Stimulated activated CD8-positive, alpha-beta memory T cell treated with anti-CD3 and anti-CD28 coated beads, Interleukin-2, amount 100 ng/mL, for 1 hour (primary cell): ENCODE measurements around the gene BACH2.
"Not testable (repeated sequence)": the region's sequence is repeated elsewhere in the genome, so short reads cannot be mapped to it uniquely, and the experiment has no call there.

Source experiments
- DNase-seq, 2 donors: peaks; one replicate each; pipeline ENCODE4 v3.0.0-alpha.2; 2020; ENCODE audit warnings: low read depth in 2 of 2

The BACH2 gene

GRCh38 chr6:90301816-90302215 is 5.2 kb upstream of the BACH2 start:
- DNase-seq = no peak

GRCh38 chr6:90298459-90299053 is 1.9 kb upstream of the BACH2 start:
- no peak for DNase-seq

GRCh38 chr6:90297867-90298381 is 1.3 kb upstream of the BACH2 start:
- DNase-seq = no peak

DNA sequence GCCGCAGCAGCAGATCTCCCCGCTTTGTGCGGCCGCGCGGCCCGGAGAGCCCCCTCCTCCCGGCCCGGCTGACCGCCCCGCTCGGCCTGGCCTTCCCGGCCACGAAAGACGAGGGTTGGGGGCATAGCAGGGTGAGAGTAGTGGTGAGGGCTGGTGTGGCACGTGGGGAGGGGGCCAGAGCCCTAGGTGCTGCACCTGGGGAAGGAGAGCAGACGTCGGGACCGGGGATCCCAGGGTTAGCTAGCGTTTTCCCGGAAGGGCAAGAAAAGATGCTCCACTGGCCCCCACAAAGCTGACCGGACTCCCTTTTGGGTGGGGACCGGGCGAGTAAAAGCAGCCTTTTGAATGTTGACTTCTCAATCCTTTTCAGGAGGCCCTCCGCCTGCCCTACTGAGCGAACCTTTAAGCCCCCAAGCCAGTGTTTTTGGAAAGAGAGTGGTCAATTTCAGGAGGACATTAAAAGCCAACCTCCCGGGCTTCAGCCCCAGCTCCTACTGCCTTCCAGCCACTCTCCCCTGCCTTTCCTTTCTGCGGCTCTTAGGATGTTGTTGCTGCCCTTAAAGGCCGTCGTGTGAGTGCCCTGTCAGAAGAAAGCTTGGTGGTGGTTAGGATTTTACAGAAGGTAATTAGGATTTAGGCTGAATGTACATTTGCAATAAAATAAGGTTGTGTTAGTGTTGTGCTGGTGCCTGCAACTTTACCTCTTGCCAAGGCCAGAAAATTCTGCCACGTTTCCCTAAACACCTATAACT is 648 bp upstream of the BACH2 start:
- DNase-seq = no peak

DNA sequence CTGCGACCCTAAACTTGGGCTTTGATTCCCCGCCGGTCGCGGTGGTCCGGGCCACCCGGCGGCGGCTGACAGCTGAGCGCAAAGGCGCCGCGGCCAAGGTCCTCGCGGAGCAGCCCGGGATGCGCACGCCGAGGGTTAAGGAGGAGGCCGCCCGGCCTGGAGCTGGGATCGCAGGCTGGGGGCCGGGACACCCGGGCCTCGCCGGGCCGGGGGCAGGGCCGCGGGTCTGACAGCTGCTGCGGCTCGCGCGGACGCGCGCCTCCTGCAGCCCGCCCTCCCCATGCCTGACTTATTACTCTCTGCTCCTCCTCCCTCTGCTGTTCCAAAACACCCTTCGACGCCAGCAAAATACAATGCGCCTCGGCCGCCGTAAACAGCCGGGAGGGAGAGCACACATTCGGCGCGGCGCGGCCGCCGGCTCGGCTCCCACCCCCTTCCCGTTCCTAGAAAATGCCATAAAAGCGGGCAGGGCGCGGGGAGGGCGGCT is 746 bp downstream of the BACH2 start:
- DNase-seq = peak in 1 of 2 donors; percentile 56

DNA sequence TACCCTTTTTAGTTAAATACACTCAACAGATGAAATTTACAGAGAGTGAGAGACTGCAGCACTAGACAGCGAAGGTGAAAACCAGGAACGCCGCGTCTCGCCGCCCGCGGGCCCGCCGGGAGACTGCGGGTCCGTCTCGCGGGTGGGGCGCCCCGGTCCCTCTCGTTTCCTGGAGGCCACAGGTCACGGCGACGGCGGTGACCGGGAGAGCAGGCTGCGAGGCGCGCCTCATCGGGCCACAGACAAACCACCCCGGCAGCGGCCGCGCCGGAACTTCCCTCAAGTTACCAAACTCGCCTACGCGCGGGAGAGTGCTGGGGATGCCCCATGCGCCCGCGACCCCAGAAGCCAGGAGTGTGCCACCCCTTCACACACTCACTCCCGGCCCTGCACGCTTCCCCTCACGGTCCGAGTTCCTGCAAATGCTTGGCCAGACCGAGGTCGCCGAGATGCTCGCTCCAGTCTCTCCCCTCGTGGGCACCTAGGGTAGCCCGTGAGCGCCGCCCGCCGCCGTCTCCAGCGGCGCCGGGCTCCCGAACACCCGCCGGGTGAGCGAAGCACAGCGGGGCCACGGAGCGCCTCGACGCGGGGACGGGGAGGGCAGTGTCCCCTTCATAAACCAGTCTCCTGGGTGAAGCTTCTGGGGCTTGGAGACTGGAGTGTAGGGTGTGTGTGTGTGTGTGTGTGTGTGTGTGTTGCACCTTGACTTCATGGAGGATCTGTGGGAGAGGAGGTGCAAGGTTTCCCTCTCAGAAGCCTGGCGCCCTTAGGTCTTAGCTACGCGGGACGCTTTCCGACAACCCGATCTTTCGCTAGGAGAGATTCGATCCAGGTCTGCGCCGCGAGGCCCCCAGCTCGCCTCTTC is 1.4 kb downstream of the BACH2 start:
- DNase-seq = peak in 1 of 2 donors; percentile 64

DNA sequence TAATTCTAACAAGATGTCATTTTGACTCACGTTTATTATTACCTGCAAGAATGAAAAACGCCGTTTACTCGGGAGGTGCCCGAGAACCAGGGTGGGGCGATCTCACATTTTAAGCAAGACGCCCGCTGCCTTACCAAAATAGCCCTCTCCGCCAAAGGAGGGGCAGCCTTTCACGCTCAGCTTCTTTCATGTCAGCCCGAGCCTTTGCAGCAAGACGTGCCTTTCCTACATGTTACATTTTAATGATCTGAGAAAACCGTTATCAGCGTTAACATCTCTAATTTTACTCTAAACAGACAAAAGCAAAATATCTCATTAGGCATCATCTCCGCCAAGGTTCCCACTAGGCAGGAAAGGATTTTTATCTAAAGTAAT is 2.0 kb downstream of the BACH2 start:
- peak in 1 of 2 donors; percentile 30 for DNase-seq

GRCh38 chr6:90294008-90294511 is 2.6 kb downstream of the BACH2 start:
- DNase-seq = no peak

GRCh38 chr6:90293319-90293953 is 3.2 kb downstream of the BACH2 start:
- no peak for DNase-seq

DNA sequence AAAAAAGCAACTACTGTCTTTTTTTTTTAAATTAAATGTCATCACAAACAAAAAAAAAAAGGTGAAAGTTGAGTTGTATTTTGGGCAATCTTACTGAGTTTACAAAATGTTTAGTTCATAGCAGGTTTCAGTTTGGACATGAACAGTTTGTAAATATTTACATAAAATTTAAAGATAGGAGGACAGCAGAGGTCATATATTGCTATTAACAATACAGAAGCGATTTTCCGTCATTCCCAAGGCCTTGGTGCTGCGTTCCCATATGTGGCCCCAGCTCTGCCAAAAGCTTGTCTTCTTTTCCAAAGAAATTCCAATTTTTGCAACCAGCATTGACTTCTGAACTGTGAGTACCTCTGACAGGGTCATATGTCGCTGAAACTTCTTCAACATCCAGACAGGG is 5.1 kb downstream of the BACH2 start:
- DNase-seq = no peak

- DNase-seq = no peak
These were observed 5.7 kb downstream of the BACH2 start for GRCh38 chr6:90290811-90291420.

- DNase-seq = no peak
These were observed 6.7 kb downstream of the BACH2 start for GRCh38 chr6:90289902-90290301.

DNA sequence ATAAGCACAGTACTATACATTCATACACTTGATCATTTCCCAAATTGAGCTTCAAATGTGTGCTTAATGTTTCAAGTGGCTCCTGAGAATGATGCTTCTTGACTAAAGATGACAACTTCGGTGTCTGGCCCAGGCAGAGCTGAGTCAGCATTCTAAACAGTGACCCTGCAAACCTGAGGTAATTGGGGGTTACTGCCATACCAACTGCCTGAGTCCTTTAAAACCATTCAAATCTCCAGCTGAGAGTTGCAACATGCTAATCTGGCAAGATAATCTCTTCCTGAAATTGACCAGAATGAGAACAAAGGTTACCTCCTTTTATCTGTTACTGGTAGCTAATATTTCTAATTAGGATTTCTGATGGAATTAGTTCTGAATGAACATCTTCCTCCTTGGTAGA is 8.2 kb downstream of the BACH2 start:
- no peak for DNase-seq

GRCh38 chr6:90286884-90287488 is 9.7 kb downstream of the BACH2 start:
- peak in 1 of 2 donors; percentile 19 for DNase-seq

GRCh38 chr6:90285611-90286381 is 10.8 kb downstream of the BACH2 start:
- peak in 1 of 2 donors; percentile 30 for DNase-seq

DNA sequence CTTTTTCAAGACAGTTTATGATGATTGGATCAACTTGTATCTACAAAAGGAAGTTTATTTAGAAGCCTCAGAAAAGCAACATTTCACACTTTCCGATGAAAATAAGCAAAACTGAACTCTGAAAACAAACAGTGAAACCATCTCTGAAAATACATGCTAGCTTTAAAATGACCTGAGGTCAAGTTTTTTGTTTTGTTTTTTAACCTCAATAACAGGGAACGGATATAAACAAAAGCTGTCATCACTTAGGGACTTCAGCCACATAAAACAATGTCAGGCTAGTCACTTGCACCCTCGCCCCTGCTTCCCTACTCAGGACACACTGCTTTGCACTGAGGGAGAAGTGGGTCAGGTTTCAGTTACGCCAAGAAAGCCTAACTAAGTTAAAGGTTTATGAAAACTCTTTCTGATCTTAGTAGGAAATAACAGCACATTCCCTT is 11.6 kb downstream of the BACH2 start:
- DNase-seq = no peak

DNA sequence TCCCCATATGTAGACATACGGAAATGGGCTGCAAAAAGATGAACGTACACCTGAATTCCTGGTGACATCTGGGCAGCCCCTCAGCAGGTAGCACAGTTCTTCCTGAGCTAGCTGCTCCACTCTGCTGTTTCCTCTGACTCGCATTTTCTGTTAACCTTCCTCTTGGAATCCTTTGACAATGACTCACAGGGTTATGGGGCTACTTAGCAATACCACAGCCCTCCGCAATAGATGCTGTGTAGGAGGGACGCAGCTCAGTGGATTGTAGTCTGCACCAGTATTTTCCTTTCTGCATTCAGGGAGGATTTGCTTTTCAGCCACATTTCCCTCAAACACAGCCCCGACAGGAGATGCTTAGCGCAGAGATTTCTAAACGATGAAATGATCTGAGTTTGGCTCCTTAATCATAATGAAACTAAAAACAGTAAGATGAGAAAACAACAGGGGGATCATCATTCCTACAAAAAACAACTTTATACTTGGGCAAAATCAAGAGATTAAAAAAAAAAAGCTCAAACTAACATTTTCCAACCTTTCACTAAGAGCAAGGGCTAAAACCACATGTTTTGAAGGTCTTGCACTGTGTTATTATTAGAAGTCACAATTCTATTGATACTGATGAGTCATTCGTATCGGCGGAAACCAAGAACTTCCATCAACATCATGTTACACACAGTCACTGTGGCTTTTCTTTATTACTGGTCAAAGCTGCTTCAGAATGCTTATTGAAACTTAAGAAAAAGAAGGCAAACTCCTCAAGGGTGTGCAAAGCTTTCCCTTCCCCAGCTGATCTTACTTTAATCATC is 12.2 kb downstream of the BACH2 start:
- DNase-seq = peak in 1 of 2 donors; percentile 23

- DNase-seq = not testable (repeated sequence)
These were observed 14.4 kb downstream of the BACH2 start for GRCh38 chr6:90282265-90282664.

- no peak for DNase-seq
These were observed 18.5 kb downstream of the BACH2 start for GRCh38 chr6:90278129-90278528.
